GM19397 (cell line): ENCODE results near the gene IFFO2.
A peak's percentile ranks its signal among the peaks of the same experiment; 100 is the strongest.

Experiments
- ATAC-seq: cut with Tn5 transposase; IDR thresholded peaks from one replicate; pipeline ENCODE4 v1.9.1; 2021; ENCODE audit warnings: mild to moderate bottlenecking, moderate library complexity; ENCODE audit not compliant: unreplicated experiment

Gene IFFO2

DNA sequence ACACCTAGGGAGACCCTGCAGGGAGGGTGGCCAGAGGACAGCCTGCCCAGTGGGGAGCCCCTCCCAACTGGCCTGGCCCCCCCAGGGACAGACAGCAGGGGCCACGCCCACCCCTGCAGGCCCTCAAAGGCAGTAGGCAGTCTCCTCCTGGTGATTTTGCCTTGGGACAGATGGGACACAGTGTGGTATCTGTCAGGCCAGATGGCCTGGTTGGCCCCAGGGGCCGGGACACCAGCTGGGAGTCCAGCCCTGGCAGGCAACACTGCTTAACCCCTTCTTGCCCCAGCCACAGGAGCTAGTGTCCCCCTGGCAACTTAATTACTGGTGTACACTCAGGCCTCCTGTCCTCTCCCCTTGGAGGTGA is 17.8 kb downstream of the IFFO2 start:
- ATAC-seq = no peak

DNA sequence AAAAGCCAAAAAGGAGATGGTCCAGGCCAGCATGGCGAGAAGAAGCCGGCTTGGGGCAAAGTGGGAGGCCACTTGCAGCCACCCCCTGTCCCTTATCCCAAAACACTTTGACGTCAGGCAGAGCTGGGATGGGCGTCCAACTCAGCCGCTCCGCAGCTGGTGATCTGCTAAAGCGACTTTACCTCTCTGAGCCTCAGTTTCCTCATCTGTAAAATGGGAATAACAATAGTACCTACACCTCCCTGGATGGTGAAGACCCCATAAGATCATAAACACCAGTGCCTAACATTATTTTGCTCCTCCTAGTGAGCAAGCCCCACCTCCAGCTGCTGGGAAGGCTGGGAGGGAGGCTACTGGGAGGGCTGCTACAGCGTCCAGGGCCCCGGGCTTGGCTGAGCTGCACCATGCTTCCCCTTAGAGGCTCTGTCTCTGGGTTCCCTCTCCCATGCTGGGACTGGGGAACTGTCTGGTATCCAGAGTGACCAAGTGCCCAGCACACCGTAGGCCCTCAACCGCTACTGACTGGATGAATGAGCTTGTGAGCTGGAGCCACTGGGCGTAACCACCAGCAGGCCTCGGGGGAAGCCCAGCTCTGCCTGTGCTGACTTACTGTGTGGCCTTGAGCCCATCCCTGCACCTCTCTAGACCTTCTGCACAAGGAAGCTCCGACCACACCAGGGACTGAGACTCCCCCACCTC is 18.3 kb downstream of the IFFO2 start:
- ATAC-seq = no peak

DNA sequence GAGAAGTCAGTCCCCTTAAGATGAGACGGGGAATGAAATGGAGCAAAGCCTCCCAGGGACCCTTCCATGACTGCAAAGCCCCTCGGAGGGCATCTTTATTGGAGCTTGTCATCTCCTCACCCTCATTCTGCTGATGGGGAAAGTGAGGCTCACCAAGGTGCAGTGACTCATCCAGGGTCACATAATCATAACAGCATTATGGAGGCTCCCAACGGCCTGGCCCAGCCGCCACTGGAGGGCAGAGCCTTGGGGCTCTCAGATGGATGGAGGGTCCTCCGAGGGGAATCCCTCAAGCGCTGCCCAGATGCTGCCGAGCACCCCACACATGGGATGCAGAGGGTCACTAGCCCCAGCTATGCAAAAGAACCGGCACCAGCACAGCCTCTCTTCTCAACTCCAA is 18.9 kb downstream of the IFFO2 start:
- ATAC-seq = no peak

DNA sequence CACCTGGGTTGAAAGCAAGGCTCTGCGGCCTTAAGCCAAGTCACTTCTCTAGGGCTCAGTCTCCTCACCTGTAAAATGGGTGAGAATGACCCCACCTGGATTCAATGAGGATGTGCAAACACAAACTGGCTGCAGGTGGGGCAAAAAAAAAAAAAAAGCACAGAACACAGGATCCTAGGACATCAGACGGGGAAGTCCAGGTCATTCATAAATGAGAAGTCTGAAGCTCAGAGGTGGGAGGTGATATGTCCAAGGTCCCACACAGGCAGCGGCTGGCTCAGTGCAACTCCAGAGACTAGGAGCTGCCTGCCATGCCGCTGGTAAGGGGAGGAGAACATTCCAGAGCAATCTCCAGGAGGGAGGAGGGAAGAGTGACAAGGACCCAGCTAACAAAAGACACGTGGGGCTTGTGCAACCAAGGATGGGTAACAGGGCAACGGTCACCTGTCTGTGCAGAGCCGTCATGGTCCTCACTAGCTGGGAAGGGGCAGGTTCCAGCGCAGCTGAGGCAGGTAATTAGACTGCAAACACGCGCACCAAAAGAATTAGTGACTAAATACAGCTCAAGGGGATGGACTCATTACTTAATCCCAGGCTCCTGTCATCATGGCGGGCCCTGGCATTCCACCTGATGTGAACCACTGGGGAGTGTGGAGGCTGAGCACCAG is 19.5 kb downstream of the IFFO2 start:
- no peak for ATAC-seq

DNA sequence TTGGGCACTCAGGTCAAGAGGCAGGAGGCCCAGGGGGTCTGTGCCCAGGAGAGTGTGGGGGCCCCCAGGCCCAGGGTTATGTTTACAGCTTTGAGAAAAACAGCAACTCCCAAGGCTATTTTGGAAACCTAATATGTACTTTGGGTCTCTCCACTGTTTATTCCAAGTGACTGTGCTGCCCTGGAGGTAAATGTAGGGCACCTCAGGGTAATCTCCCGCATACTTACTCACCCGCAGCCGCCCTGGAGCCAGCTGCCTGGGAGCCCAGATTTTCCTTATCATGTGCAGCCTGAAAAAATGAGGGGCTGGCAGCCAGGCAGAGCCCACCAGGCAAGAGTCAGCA is 20.0 kb downstream of the IFFO2 start:
- no peak for ATAC-seq

DNA sequence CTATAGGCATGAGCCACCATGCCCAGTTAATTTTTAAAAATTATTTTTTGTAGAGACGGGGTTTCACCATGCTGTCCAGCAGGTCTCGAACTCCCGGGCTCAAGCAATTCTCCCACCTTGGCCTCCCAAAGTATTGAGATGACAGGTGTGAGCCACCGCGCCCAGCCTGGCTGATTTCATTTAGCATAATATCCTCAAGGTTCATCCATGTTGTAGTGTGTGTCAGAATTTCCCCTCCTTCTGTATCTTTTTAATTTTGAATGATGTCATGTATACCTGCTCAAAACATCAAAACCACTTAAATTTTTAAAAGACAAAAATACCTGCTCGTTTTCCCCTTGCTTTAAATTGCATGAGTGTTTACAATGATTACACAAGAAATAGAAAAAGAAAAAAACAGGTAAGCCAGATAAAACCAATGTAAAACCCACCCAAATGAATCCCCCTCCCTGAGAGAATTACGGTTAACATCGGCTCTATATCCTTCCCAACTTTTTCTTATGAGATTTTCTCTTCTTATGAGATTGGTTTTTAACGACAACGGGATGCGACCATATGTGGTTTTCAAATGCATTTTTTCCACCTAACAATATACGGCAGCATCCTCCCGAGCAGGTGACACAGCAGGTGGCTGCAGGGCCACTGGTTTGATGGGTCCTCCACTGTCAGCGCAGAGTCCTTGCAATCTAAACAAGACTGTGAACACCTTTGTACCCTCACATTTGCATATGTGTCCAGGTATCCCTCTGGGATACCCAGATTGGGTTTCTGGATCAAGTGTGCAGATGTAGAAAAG is 22.1 kb downstream of the IFFO2 start:
- ATAC-seq = no peak

DNA sequence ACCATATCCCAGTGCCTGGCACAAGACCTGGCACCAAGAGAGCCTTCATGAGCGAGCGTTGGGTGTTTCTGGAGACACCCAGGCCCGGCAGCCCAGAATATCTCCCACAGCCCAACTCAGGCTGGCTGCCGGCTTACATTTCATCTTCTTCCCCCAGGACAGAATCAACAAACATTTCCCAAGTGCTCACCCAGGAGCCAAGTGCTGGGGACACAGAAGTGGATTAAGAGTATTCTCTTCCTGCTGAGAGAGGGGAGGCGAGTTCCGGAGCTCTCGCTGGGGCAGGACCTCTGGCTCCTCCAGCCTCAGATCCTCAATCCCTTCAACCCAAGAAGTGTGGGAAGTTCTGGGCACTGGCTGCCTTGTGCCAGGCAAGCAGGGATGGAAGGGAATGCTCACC is 23.6 kb downstream of the IFFO2 start:
- no peak for ATAC-seq

DNA sequence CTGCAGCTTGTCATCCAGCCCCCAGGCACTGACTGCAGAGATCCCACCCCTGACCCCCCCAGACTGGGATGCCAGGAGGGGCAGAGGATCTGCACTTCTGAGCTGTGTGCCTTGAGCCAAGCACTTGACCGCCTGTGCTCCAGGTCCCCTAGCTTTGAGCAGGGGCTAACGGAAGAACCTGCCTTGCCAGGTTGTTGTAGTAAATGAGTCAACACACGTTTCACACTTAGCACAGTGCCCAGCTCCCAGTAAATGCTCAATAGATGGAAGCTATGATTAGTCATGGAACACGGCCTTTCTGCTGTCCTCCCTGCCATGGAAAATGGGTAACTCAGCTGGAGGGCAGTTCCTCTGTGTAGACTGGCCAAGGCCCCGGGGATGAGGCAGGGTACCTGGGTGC is 24.1 kb downstream of the IFFO2 start:
- ATAC-seq = no peak

DNA sequence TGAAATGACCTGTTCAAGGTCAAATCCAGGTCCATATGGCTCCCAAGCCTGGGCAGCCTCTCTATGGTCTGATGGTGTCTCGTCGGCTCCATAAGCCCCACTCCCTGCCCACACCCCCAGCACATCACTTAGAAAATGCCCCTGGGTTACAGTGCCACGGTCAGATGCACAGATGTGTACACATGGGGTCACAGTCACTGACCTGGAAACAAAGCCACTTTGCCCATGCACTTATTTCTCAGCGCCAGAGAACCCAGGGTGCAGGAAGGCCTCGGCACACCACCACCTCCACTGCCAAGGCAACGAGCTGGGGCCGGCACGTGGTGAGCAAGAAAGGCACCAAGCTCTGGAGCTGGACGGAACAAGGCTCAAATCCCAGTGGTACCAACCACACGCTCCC is 24.7 kb downstream of the IFFO2 start:
- ATAC-seq = no peak

DNA sequence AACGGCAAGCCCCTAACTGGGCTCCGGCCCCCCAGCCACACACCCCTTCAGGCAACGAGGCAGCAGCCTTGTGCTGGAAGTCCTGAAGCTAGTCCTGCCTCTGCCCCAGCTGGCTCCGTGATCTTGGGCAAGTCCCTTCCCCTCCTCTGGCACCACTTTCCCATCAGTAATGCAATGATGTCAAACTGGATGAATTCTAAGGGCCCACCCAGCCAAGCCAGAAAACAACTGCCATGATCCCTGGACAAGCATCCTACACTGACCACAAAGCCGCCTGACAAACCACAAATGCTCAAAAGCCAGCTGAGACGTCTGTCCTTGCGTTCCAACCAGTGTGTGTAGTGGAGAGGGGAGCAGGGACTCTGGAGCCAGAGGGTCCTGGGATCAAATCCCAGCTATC is 26.8 kb downstream of the IFFO2 start:
- no peak for ATAC-seq

DNA sequence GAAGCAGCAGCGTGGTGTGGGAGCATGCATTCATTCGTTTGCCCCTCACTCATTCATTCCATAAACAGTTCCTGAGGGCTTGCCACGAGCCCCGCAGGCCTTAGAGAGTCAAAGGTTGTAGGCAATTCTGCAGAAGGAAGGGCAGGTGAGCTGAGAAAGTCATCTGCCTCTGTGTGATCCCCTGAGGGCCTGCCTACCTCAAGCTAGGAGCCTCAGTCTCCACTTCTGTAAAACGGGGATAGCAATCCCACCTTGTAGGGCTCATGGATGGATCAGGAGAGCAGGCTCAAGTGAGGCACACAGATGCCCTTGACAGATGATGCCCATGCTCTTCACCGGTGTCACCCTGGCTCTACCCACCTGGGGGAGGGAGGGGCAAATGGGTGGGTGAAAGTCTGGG is 27.5 kb downstream of the IFFO2 start:
- no peak for ATAC-seq

DNA sequence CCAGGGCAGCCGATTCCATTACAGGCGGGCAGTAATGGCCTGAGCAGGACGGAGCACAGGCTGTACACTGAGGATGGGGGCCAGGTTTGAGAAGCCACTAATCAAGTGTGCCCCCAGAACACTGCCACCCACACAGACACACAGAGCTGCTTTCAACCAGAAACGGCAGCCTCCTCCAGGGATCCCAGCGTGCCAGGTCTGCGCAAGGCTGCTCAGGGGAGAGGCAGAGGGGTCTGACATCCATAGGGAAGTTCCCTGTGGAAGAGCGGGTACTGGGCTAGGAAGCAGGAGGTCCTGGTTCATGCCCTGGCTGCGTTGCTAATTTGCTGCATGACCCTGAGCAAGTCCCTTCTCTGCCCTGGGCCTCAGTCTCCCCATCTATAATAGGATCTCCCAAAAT is 28.1 kb downstream of the IFFO2 start:
- ATAC-seq = no peak

DNA sequence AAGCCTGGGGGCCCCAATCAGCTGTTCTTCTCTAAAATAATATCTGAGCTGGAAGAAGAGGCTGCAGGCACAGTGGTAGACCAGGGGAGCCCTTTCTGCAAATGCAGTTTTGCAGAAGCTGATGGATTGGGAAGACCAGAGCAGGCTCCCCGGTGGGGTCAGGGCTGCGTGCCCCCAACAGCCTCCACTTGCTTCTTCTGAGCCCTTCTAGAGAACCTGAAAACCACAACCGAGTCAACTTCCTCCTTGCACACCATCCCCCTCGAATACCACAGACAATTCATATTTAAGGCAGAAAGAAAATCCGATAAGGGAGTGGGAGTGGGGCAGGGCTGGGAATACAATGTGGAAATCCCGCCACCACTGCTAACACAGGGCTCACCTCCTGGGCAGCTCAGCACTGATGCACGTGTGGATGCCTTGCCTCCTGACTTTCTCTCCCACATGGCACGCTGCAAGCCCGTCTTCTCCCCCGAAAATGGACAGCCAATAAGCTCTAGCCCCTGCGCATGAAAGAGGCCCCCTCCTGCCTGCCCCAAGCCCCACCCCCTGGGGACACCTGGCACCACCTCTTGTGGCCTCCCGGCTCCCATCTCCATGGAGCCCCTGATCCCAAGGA is 28.7 kb downstream of the IFFO2 start:
- ATAC-seq = peak; percentile 28

DNA sequence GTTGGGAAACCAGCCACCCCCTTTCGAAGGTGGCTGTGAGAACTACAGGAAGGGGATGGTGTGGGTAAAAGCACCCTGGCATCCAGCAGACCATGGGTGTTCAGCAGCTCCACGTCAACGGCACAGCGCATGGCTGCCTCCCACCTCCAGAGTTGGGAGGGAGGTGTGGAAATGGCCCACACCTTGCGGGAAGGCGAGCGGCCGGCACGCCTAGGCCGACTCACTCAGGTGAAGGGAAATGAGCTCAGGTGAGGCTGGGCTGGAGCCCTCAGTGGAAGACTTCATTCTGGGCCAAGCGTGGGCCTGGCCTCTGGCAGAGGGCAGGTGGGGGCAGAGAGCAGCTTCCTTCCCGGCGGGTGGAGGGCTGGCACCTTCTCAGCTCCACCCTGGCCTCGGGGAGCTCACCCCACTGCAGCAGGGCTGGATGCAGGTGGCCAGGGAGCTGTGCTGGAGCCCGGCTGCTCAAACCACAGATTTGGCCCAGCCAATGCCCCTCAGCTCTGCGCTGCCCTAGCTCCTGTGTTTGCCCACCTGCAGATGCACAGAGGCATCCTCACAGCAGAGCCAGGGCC is 29.3 kb downstream of the IFFO2 start:
- ATAC-seq = peak; percentile 14

DNA sequence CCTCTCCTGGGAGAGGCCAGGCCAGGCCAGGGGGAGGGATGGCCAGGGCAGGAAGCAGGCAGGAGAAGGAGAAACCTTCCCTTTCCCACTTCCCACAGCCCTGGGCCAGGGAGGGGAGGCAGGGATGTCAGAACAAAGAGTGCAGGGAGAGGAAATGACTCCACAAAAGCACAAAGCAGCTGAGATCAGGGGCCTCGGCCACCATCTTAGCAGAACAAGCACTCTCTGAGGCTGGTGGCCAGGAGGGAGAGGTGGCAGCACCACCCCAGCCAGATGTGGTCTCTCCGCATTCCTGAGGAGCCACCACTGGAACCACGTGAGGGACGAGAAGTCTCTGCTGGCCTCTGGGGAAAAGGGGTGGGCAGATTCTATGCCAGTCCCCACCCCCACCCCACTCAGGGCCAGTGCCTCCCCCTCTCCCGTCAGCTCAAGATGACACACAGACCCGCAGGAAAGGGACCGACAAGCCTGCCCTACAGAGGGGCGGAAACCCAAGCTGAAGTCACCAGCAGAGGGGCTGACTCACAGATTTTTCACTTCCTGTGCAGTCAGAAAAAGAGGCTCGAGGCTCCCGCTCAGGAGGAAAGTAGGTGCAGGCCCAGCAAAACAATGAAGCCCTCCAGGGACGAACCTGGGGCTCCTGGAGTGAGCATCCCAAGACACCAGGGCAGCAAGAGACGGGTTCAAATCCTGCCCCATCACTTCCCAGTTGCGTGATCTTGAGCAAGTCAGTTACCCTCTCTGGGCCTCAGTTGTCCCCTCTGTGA is 30.0 kb downstream of the IFFO2 start:
- peak; percentile 66 for ATAC-seq

DNA sequence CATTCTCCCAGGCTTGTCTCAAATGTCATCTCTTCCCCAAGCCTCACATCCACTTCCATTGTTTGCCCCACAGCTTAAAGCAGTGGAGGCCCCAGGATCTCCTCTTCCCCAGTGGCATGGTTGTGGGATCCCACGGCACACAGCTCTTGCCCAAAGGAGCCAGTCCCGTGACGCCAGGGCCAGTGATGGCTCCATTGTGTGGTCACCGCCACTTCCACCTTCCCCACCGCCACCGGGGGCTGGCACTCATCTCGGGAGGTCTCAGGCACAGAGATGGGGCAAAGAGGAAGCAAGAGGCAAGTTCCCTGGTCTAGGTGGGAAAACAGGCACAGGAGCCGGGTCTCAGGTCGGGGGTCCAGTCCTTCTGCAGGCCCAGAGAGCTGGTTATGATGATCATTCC is 31.2 kb downstream of the IFFO2 start:
- no peak for ATAC-seq

DNA sequence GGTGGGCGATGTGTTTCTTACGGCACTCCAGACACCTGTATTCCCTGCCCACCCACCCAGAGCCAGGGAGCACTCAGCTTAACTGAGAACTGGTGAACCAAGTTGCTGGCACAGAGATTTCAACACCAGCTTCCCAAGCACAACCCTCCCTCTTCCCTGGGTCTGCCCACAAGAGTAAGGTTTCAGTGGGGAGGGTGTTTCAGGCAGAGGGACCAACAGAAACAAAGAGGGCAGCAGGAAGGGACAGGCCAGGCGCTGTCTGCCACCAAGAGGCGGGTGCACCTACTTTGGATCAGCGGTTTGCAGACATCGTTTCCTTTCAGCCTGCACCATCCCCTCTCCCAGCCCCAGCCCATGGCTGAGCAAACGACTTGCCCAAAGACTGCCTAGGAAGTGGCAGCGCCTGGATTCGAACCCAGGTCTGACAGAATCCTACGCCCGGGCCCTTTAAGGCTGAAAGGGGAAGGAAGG is 32.2 kb downstream of the IFFO2 start:
- ATAC-seq = no peak

DNA sequence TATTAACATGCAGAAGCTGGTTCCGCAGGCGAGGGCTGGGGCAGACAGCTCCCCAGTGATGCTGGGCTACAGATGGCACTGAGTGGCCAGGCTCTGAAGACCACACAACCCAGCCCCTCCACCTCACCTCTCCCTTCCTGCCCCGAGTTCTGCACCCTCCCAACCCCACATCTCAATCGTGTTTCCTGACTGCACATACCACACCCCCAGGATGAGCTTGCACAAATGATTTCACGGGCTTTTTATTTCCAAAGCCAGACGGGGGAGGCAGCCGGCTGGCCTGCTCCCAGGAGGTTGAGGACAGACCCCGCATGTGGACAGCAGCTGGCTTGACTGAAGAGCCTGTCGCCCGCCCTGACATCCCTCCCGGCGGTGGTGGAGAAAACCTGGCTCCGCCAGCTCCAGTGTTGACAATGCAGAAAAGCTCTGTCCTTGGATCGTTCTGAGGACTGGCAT is 32.7 kb downstream of the IFFO2 start:
- no peak for ATAC-seq

DNA sequence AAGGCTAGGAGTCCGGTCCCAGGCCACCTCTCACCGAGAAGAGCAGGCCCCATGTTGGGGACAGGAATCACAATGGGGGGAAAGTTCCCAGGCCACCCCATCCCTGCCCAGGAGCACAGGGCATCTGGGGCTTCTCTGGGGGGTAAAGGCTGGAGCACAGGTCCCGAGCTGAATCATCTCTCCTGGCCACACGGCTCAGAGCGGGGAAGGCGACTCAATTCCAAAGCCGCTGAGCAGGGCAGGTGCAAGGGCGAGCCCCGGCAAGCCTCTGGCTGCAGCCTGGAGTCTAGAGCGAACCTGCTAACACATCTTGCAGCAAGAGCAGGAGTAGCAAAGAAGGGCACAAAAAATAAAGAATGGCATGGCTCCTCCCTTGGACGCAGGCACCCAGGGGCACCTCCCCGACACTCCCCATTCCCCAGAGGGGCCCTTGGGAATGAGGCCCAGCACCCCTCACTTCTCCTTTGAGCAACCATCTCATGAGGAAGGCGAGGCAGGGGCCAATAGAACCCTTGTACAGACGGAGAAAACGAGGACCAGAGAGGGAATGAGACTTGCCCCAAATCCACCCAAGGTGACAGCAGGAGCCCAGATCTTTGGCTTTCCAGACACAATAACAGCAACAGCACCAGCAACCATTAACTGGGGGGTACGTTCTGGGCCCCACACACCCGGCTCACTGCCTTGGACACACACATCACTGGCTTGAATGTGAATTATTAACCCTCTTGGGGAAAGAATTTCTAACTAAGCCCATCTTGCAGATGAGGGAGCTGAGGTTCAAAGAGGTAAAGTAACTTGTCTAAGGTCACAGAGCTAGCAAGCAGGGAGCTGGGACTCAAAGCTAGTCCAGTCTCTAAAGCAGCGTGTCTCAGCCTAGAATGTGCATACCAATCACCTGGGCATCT is 33.4 kb downstream of the IFFO2 start:
- ATAC-seq = no peak
